GM04503 (cell line): ENCODE data around the gene RAPGEFL1.
"Not testable (repeated sequence)": the region's sequence is repeated elsewhere in the genome, so short reads cannot be mapped to it uniquely, and the experiment has no call there.

Source experiments
- DNase-seq: peaks from one replicate; pipeline ENCODE4 v3.0.0-alpha.2; 2012; ENCODE audit warnings: low read depth

The RAPGEFL1 gene

GRCh38 chr17:40173778-40174135, 3.5 kb upstream of the RAPGEFL1 start:
- DNase-seq = no peak

- DNase-seq = no peak
Measured at GRCh38 chr17:40174514-40174913, 2.8 kb upstream of the RAPGEFL1 start.

GRCh38 chr17:40175928-40176753, 1.1 kb upstream of the RAPGEFL1 start:
- DNase-seq = no peak

GRCh38 chr17:40176754-40177110, 538 bp upstream of the RAPGEFL1 start:
- no peak for DNase-seq

- no peak for DNase-seq
Measured at GRCh38 chr17:40178021-40178601, 841 bp downstream of the RAPGEFL1 start.

- no peak for DNase-seq
Measured at GRCh38 chr17:40178660-40179059, 1.4 kb downstream of the RAPGEFL1 start.

- DNase-seq = no peak
Measured at GRCh38 chr17:40179923-40180659, 2.8 kb downstream of the RAPGEFL1 start.

- DNase-seq = no peak
Measured at GRCh38 chr17:40180694-40181093, 3.4 kb downstream of the RAPGEFL1 start.

GRCh38 chr17:40181205-40181604, 3.9 kb downstream of the RAPGEFL1 start:
- no peak for DNase-seq

GRCh38 chr17:40182606-40183005, 5.3 kb downstream of the RAPGEFL1 start:
- no peak for DNase-seq

GRCh38 chr17:40187238-40187637, 10.0 kb downstream of the RAPGEFL1 start:
- DNase-seq = no peak

GRCh38 chr17:40188694-40189093, 11.4 kb downstream of the RAPGEFL1 start:
- no peak for DNase-seq

- no peak for DNase-seq
Measured at GRCh38 chr17:40190197-40191021, 13.1 kb downstream of the RAPGEFL1 start.

GRCh38 chr17:40191237-40192208, 14.3 kb downstream of the RAPGEFL1 start:
- DNase-seq = peak; percentile 33

GRCh38 chr17:40192961-40193360, 15.7 kb downstream of the RAPGEFL1 start:
- no peak for DNase-seq

- no peak for DNase-seq
Measured at GRCh38 chr17:40194821-40195220, 17.6 kb downstream of the RAPGEFL1 start.

- no peak for DNase-seq
Measured at GRCh38 chr17:40197550-40197949, 20.3 kb downstream of the RAPGEFL1 start.

- DNase-seq = not testable (repeated sequence)
Measured at GRCh38 chr17:40197965-40198456, 20.7 kb downstream of the RAPGEFL1 start.

- no peak for DNase-seq
Measured at GRCh38 chr17:40198576-40198975, 21.3 kb downstream of the RAPGEFL1 start.

- DNase-seq = no peak
Measured at GRCh38 chr17:40203131-40203530, 25.9 kb downstream of the RAPGEFL1 start.

GRCh38 chr17:40206193-40206592, 28.9 kb downstream of the RAPGEFL1 start:
- not testable (repeated sequence) for DNase-seq
